Psoas muscle (tissue), 8 donors: ENCODE results near the gene SOAT2. TPM values are rescaled to one million over a fixed set of nuclear protein-coding genes. Genes with fewer than 3 reads are reported as not detected.

Source experiments
- ATAC-seq, 4 donors: fragments of 200-7000 bp; cut with Tn5 transposase; one replicate each; pipeline ENCODE4 v1.9.1; 2020; ENCODE audit warnings: moderate library complexity in 3 of 4, mild to moderate bottlenecking in 2 of 4
- DNase-seq, 2 donors: peaks; one replicate each; pipeline ENCODE4 v3.0.0-alpha.2; 2020
- H3K27ac ChIP-seq: fragments of 200-600 bp; one replicate; pipeline ENCODE4 v1.8.0; 2022
- H3K27me3 ChIP-seq, 3 donors: fragments of 200-600 bp in 1 of 3; one replicate each; pipeline versions ENCODE4 v1.6.1 to v1.8.0; 2013 to 2022; ENCODE audit warnings: low read length in 2 of 3, mild to moderate bottlenecking in 2 of 3, moderate library complexity in 1 of 3; ENCODE audit not compliant: insufficient read depth in 3 of 3
- H3K36me3 ChIP-seq, 2 donors: fragments of 200-600 bp in 1 of 2; one replicate each; pipeline versions ENCODE4 v1.6.1 to v1.8.0; 2013 to 2022; ENCODE audit warnings: low read depth in 1 of 2, mild to moderate bottlenecking in 1 of 2, moderate library complexity in 1 of 2; ENCODE audit not compliant: insufficient read depth in 1 of 2
- H3K4me1 ChIP-seq: fragments of 200-600 bp; one replicate; pipeline ENCODE4 v1.8.0; 2022
- H3K4me3 ChIP-seq: fragments of 200-600 bp; one replicate; pipeline ENCODE4 v1.8.0; 2022; ENCODE audit warnings: mild to moderate bottlenecking
- H3K9me3 ChIP-seq: fragments of 200-600 bp; one replicate; pipeline ENCODE4 v1.8.0; 2022
- WGBS, 3 donors: extraction: QIAGEN DNeasy Blood & Tissue Kit; methylation state at CpG; one replicate each; pipeline versions ENCODE4 v1.1.6 to v1.1.7; 2013; 5-methylcytosine and 5-hydroxymethylcytosine counted together
- intact Hi-C, 2 donors: fragments of 100-400 bp; cut with DNase I; formaldehyde crosslinking; loops; one replicate each; pipeline versions ENCODE4 v1.11.0 to v1.14.2; 2022
- polyA plus RNA-seq, 3 donors: library from polyadenylated mRNA; stranded (reverse); fragments of 200-250 nt; gene quantifications; one replicate each; pipeline ENCODE4 v1.2.3, GENCODE V29; 2013
- total RNA-seq, 4 donors: library from RNA; stranded (reverse); fragmentation: NEBNext Ultra II Directional in 2 of 4; extraction: Animal tissue kit (Norgen Biotek cat#: 25700) in 2 of 4; gene quantifications; one replicate each; pipeline versions ENCODE4 v1.2.1 to v1.2.4, GENCODE V29; 2021 to 2023
- TF ChIP-seq, protein P1 (sequence below): fragments of 200-600 bp; IDR thresholded peaks from one replicate; pipeline ENCODE4 v1.8.0; 2022; ENCODE audit warnings: antibody characterized with exemption
- donor health status: healthy with polysubstance abuse.
- donor health status: DM: no; HTN: no; CAD: no; lungs with moderate emphysema.
- donor health status: Bipolar disorder and iron deficiency.
- donor health status: healthy.
- donor health status: DM: yes; HTN: yes; CAD: no.
- donor health status: DM: no; HTN: no; CAD: no.
- donor health status: DM: no; HTN: no; CAD: no.
- donor health status: DM: yes; HTN: yes; CAD: no.

The SOAT2 gene
- total and polyA plus RNA-seq, 7 donors: 0.05 to 0.07 (median 0.07) TPM; not detected in 4

DNA sequence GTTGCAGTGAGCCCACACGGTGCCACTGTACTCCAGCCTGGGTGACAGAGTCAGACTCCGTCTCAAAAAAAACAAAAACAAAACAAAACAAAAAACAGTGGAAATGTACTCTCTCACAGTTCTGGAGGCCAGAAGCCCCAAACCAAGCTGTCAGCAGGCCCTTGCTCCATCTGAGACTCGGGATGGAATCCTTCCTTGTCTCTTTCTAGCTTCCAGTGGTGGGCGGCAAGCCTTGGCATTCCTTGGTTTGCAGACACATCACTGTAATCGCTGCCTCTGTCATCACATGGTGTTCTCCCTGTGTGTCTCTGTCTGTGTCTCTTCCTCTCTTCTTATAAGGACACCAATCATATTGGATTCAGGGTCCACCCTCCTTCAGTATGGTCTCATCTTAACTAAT, 47.0 kb upstream of the SOAT2 start:
- Histone ChIP-seq H3K27me3 (no peaks in the 10 kb centered on the region), H3K27ac (no peak overlapping the region), H3K9me3 (no peaks in the 10 kb centered on the region), H3K36me3 (peaks cover 0 to 67% of the 10 kb centered on the region in 2 donors), H3K4me1 (peaks cover 46% of the 10 kb centered on the region), H3K4me3 (no peak overlapping the region)
- TF ChIP-seq, protein P1, sequence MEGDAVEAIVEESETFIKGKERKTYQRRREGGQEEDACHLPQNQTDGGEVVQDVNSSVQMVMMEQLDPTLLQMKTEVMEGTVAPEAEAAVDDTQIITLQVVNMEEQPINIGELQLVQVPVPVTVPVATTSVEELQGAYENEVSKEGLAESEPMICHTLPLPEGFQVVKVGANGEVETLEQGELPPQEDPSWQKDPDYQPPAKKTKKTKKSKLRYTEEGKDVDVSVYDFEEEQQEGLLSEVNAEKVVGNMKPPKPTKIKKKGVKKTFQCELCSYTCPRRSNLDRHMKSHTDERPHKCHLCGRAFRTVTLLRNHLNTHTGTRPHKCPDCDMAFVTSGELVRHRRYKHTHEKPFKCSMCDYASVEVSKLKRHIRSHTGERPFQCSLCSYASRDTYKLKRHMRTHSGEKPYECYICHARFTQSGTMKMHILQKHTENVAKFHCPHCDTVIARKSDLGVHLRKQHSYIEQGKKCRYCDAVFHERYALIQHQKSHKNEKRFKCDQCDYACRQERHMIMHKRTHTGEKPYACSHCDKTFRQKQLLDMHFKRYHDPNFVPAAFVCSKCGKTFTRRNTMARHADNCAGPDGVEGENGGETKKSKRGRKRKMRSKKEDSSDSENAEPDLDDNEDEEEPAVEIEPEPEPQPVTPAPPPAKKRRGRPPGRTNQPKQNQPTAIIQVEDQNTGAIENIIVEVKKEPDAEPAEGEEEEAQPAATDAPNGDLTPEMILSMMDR: no peak
- DNase-seq: peak in 1 of 2 donors; percentile 26
- intact Hi-C loops: no loop called here
- ATAC-seq: no peak
- WGBS, 3 donors: 81 to 96% (median 83%) methylated on average over 5 of the region's 5 CpGs

- TF ChIP-seq, protein P1: no peak
- Histone ChIP-seq H3K4me1 (peaks cover 45% of the 10 kb centered on the region), H3K4me3 (no peak overlapping the region), H3K27ac (no peak overlapping the region), H3K36me3 (peaks cover 0 to 73% of the 10 kb centered on the region in 2 donors), H3K9me3 (no peaks in the 10 kb centered on the region), H3K27me3 (no peaks in the 10 kb centered on the region)
- peak; percentile 12 to 41 for DNase-seq
- intact Hi-C loops: no loop called here
- no peak for ATAC-seq
- WGBS, 3 donors: 82 to 87% (median 86%) methylated on average over 7 of the region's 7 CpGs
These were observed 46.4 kb upstream of the SOAT2 start for GRCh38 chr12:53056901-53057300.

GRCh38 chr12:53057816-53058500, 45.3 kb upstream of the SOAT2 start:
- ATAC-seq (no peak), DNase-seq (peak in 1 of 2 donors; percentile 12)
- TF ChIP-seq, protein P1: no peak
- Histone ChIP-seq H3K4me3 (no peak overlapping the region), H3K36me3 (peaks cover 0 to 84% of the 10 kb centered on the region in 2 donors), H3K27me3 (no peaks in the 10 kb centered on the region), H3K27ac (no peak overlapping the region), H3K4me1 (peaks cover 42% of the 10 kb centered on the region), H3K9me3 (no peaks in the 10 kb centered on the region)
- 84 to 86% (median 86%) methylated on average over 13 of the region's 13 CpGs for WGBS, 3 donors
- intact Hi-C loops: no loop called here

DNA sequence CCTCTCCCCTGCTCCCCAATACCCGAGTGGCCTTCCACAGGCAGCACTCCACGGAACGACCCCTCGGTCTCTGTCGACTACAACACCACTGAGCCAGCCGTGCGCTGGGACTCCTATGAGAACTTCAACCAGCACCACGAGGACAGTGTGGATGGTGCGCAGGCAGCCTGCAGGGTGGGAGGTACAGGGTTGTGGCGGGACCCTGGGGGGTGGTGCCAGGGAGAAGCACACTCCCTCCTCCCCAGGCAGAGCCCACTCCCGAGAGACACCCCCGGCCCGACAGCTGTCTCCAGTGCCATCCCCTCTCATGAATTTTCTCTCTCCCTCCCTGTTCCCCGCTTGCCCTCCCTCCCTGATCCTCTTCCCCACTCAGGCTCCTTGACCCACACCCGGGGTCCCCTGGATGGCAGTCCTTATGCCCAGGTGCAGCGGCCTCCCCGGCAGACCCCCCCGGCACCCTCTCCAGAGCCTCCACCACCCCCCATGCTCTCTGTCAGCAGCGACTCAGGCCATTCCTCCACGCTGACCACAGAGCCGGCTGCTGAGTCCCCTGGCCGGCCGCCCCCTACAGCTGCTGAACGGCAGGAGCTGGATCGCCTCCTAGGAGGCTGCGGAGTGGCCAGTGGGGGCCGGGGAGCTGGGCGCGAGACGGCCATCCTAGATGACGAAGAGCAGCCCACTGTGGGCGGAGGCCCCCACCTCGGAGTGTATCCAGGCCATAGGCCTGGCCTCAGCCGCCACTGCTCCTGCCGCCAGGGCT, 44.4 kb upstream of the SOAT2 start:
- no peak overlapping the region for H3K27ac ChIP-seq
- peaks cover 34% of the 10 kb centered on the region for H3K4me1 ChIP-seq
- peaks cover 0 to 90% of the 10 kb centered on the region in 2 donors for H3K36me3 ChIP-seq
- 69 to 76% (median 73%) methylated on average over 31 to 35 of the region's 35 CpGs for WGBS, 3 donors
- no peak overlapping the region for H3K4me3 ChIP-seq
- DNase-seq (peak; percentile 31 to 57), ATAC-seq (no peak)
- intact Hi-C loops: no loop called here
- no peaks in the 10 kb centered on the region for H3K27me3 ChIP-seq
- TF ChIP-seq, protein P1: no peak
- no peaks in the 10 kb centered on the region for H3K9me3 ChIP-seq
